Measurements from ENCODE around the gene BAHD1. TPM values are rescaled to one million over a fixed set of nuclear protein-coding genes. Genes with fewer than 3 reads are reported as not detected.

BAHD1 gene
- total RNA-seq, 1 donor = 11.2 TPM

GRCh38 chr15:40458495-40459371 lies 18.0 kb downstream of the BAHD1 start:
- no peak overlapping the region for H3K4me3 ChIP-seq (ENCODE audit: low read depth, low read length)
- no peak for DNase-seq (ENCODE audit: low read depth)
- TF ChIP-seq, protein P1, sequence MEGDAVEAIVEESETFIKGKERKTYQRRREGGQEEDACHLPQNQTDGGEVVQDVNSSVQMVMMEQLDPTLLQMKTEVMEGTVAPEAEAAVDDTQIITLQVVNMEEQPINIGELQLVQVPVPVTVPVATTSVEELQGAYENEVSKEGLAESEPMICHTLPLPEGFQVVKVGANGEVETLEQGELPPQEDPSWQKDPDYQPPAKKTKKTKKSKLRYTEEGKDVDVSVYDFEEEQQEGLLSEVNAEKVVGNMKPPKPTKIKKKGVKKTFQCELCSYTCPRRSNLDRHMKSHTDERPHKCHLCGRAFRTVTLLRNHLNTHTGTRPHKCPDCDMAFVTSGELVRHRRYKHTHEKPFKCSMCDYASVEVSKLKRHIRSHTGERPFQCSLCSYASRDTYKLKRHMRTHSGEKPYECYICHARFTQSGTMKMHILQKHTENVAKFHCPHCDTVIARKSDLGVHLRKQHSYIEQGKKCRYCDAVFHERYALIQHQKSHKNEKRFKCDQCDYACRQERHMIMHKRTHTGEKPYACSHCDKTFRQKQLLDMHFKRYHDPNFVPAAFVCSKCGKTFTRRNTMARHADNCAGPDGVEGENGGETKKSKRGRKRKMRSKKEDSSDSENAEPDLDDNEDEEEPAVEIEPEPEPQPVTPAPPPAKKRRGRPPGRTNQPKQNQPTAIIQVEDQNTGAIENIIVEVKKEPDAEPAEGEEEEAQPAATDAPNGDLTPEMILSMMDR (IDR thresholded peaks at IDR 0.05; ENCODE audit: insufficient read depth, low read depth, low read length) = no peak

- TF ChIP-seq, protein P1 (IDR thresholded peaks at IDR 0.05; ENCODE audit: insufficient read depth, low read depth, low read length) = no peak
- DNase-seq (ENCODE audit: low read depth) = no peak
- no peak overlapping the region for H3K4me3 ChIP-seq (ENCODE audit: low read depth, low read length)
Observed at GRCh38 chr15:40459391-40460015, 18.8 kb downstream of the BAHD1 start.

GRCh38 chr15:40460404-40460803 lies 19.7 kb downstream of the BAHD1 start:
- H3K4me3 ChIP-seq (ENCODE audit: low read depth, low read length) = no peak overlapping the region
- DNase-seq (ENCODE audit: low read depth) = no peak
- TF ChIP-seq, protein P1 (IDR thresholded peaks at IDR 0.05; ENCODE audit: insufficient read depth, low read depth, low read length) = no peak

DNA sequence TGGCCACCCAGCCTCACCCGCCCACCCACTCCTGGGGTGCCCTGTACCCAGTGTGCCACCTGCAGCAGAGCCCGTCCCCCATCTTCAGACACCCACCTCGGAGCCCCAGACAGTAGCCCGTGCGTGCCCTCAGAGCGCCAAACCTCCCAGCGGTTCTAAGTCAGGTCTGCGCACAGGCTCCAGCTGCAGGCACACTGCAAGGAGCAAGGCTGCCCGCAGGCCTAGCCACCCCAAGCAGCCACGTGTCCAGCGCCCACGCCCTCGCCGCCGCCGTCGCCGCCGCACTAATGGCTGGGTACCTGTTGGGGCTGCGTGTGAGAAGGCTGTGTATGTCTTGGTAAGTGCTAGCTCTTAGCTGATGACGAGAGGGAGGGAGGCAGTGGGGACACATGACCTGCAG lies 21.2 kb downstream of the BAHD1 start:
- TF ChIP-seq, protein P1 (IDR thresholded peaks at IDR 0.05; ENCODE audit: insufficient read depth, low read depth, low read length) = no peak
- no peak for DNase-seq (ENCODE audit: low read depth)
- no peak overlapping the region for H3K4me3 ChIP-seq (ENCODE audit: low read depth, low read length)

GRCh38 chr15:40463279-40463678 lies 22.5 kb downstream of the BAHD1 start:
- DNase-seq (ENCODE audit: low read depth) = no peak
- TF ChIP-seq, protein P1 (IDR thresholded peaks at IDR 0.05; ENCODE audit: insufficient read depth, low read depth, low read length) = no peak
- H3K4me3 ChIP-seq (ENCODE audit: low read depth, low read length) = no peak overlapping the region

DNA sequence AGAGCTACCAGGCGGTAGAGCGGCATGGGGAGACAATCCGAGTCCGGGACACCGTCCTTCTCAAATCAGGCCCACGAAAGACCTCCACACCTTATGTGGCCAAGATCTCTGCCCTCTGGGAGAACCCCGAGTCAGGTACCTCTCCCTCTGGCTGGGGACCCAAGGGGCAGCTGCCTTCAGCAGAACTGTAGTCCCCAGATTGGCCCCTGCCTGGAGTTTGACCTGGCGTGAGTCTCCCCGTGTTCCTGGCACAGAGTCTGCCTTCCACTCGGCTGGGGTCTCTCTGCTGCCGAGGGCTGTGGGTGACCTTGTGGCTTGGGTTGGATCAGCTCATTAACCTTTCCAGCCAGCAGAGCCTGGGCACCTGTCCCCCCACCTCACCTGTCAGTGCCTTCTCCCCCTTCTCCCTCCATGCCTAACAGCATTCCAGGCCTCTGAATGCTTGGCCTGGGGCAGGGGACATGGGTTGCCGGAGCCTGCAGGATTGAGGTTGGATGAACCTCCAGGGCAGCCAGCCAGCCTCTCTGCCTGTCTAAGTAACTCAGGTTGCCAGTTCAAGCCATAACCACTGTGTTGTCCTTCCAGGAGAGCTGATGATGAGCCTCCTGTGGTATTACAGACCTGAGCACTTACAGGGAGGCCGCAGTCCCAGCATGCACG lies 23.3 kb downstream of the BAHD1 start:
- TF ChIP-seq, protein P1 (IDR thresholded peaks at IDR 0.05; ENCODE audit: insufficient read depth, low read depth, low read length) = no peak
- no peak overlapping the region for H3K4me3 ChIP-seq (ENCODE audit: low read depth, low read length)
- DNase-seq (ENCODE audit: low read depth) = no peak
